Activated T-cell treated with anti-CD3 and anti-CD28 coated beads, Interleukin-2, amount 50 U/mL, for 4 hours (primary cell): ENCODE measurements around the gene SCFD1. TPM values are rescaled to one million over a fixed set of nuclear protein-coding genes. Genes with fewer than 3 reads are reported as not detected.
A peak's percentile ranks its signal among the peaks of the same experiment; 100 is the strongest.
"Not testable (repeated sequence)": the region's sequence is repeated elsewhere in the genome, so short reads cannot be mapped to it uniquely, and the experiment has no call there.

Experiments used
- ATAC-seq, 2 donors: fragments of 200-7000 bp; cut with Tn5 transposase; one replicate each; pipeline ENCODE4 v1.10.0; 2021
- DNase-seq: peaks from one replicate; pipeline ENCODE4 v3.0.0-alpha.2; 2020
- H3K27me3 Mint-ChIP-seq: one replicate; pipeline ENCODE4 v1.8.0; 2021; ENCODE audit warnings: low read depth, mixed read lengths
- H3K36me3 Mint-ChIP-seq: one replicate; pipeline ENCODE4 v1.8.0; 2022; ENCODE audit warnings: mixed read lengths; ENCODE audit not compliant: insufficient read depth
- H3K4me1 Mint-ChIP-seq: one replicate; pipeline ENCODE4 v1.8.0; 2021; ENCODE audit warnings: low read depth, mixed read lengths
- H3K4me3 Mint-ChIP-seq: one replicate; pipeline ENCODE4 v1.8.0; 2021; ENCODE audit warnings: mild to moderate bottlenecking, moderate library complexity, mixed read lengths
- H3K9me3 Mint-ChIP-seq: one replicate; pipeline ENCODE4 v1.8.0; 2021; ENCODE audit warnings: mixed read lengths
- total RNA-seq, 3 donors: library from RNA; stranded (reverse); gene quantifications; one replicate each; pipeline ENCODE4 v1.2.1, GENCODE V29; 2021

The SCFD1 gene, protein sequence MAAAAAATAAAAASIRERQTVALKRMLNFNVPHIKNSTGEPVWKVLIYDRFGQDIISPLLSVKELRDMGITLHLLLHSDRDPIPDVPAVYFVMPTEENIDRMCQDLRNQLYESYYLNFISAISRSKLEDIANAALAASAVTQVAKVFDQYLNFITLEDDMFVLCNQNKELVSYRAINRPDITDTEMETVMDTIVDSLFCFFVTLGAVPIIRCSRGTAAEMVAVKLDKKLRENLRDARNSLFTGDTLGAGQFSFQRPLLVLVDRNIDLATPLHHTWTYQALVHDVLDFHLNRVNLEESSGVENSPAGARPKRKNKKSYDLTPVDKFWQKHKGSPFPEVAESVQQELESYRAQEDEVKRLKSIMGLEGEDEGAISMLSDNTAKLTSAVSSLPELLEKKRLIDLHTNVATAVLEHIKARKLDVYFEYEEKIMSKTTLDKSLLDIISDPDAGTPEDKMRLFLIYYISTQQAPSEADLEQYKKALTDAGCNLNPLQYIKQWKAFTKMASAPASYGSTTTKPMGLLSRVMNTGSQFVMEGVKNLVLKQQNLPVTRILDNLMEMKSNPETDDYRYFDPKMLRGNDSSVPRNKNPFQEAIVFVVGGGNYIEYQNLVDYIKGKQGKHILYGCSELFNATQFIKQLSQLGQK
- 10 to 100 TPM; 65.2 to 76.9 (median 73.5) TPM for total RNA-seq

DNA sequence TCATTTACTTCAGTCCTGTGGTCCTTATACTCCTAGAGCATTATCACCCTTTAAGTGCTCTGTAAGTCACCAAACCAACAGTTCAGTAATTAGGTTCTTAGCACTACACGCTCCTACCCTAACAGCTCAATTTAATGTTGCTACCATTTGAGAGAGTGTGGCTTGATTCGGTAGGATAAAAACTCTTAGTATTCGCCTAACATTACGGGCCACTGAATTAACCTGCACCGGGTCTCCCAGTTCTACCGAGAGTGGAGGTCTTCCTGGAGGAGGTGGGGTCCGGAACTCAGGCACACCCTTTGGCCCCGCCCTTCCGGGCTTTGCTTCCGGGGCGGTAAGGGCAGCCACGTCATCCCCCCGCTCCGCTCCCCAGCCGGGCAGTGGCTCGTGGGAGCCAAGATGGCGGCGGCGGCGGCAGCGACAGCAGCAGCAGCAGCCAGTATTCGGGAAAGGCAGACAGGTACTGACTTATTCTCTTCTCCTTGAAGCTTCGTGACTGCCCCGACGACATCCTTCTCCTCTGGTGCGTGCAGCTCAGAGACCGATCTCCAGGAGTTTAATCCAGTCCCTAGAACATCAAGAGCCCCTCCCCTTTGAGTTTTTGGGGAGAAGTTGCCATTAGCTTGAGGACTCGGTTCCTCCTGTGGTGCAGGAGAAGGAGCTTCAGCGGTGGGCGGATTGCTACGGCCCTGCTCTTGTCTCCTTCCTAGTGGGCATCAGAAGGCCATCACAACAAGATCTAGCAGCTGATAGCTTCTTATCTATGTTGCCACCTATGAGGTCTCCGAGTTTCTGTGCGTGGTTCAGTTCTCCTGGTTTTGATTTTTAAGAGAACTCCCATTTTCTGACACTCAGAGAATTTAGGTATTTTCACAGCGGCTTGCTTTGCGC is at the start of gene SCFD1:
Gene SCFD1, plus strand, starts transcription at position 380 of the 891 bp plus-strand sequence. Its CDS starts 20 bp downstream, at position 400.
- ATAC-seq, result peak; percentile 98 to 99
- peaks cover 6% of the 10 kb centered on the region for H3K36me3 Mint-ChIP-seq
- no peaks in the 10 kb centered on the region for H3K27me3 Mint-ChIP-seq
- H3K4me3 Mint-ChIP-seq, result peak within 1 kb of the TSS; percentile 89
- H3K4me1 Mint-ChIP-seq, result peaks cover 35% of the 10 kb centered on the region
- DNase-seq, result peak; percentile 88
- H3K9me3 Mint-ChIP-seq, result no peaks in the 10 kb centered on the region

DNA sequence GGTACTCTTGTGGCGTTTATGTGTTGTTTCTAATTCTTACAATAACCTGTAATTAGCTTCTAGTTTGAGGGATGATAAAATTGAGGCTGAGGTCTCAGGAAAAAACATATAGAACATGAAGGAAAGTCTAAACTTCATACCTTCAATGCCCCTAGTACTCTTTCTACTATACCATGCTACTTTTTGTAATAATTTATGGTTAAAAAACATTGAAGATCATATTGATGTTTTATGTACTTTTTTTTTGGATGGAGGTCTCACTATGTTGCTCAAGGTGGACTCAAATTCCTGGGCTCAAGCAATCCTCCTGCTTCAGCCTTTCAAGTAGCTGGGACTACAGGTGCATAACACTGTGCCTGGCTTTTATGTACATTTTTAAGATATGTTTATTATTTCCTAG is 49.3 kb upstream of the SCFD1 start:
- Mint-ChIP-seq H3K27me3 (no peaks in the 10 kb centered on the region), H3K4me3 (no peak overlapping the region), H3K36me3 (peaks cover 9% of the 10 kb centered on the region), H3K9me3 (no peaks in the 10 kb centered on the region), H3K4me1 (peaks cover 79% of the 10 kb centered on the region)
- ATAC-seq (no peak), DNase-seq (no peak)

DNA sequence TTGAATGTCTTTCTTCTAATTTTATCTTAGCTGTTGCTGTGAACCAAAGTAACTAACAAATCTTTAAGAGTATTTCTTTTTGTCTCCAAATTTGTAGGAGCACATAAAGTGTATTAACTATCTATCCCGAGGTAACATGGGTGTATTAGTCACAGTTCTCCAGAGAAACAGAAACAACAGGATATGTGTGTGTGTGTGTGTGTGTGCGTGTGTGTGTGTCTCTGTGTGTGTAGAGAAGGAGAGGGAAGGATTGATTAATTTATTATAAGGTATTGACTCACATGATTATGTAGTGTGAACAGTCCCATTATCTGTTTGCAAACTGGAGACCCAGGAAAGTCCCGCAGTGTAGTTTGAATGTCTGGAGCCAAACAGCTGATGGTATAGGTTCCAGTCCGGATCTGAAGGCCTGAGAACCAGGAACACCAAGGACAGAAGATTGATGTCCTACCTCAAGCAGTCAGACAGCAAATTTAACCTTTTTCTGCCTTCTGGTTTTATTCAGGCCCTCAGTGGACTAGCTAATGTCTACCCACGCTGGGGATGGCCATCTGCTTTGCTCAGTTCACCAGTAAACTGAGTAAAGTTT is 48.8 kb upstream of the SCFD1 start:
- Mint-ChIP-seq H3K27me3 (no peaks in the 10 kb centered on the region), H3K4me3 (no peak overlapping the region), H3K9me3 (no peaks in the 10 kb centered on the region), H3K4me1 (peaks cover 79% of the 10 kb centered on the region), H3K36me3 (peaks cover 9% of the 10 kb centered on the region)
- DNase-seq, result no peak
- no peak for ATAC-seq

DNA sequence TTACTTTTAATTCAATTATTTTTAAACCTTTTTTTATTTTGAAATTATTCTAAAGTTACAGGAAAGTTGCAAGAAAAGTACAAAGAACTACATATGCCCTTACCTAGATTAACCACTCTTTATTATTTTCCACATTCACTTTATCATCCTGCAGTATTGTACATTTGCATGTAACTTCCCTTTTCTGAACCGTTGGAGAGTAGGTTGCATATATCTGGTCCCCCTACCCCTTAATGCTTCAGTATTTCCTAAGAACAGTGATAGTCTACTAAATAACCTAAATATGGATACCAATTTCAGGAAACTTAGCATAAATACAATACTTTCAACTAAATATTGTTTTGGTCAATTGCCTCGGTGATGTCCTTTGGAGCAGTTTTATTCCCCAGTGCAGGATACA is 48.2 kb upstream of the SCFD1 start:
- Mint-ChIP-seq H3K9me3 (no peaks in the 10 kb centered on the region), H3K4me3 (no peak overlapping the region), H3K36me3 (peaks cover 9% of the 10 kb centered on the region), H3K27me3 (no peaks in the 10 kb centered on the region), H3K4me1 (peaks cover 81% of the 10 kb centered on the region)
- no peak for ATAC-seq
- no peak for DNase-seq

DNA sequence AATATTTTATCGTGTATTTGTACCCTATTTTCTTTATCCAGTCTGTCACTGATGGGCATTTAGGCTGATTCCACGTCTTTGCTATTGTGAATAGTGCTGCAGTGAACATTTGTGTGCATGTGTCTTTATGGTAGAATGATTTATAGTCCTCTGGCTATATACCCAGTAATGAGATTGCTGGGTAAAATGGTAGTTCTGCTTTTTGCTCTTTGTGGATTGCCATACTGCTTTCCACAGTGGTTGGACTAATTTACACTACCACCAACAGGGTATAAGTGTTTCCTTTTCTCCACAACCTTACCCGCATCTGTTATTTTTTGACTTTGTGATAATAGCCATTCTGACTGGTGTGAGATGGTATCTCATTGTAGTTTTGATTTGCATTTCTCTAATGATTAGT is 47.3 kb upstream of the SCFD1 start:
- not testable (repeated sequence) for ATAC-seq, H3K4me3 Mint-ChIP-seq, H3K36me3 Mint-ChIP-seq, DNase-seq, H3K27me3 Mint-ChIP-seq, H3K9me3 Mint-ChIP-seq
- H3K4me1 Mint-ChIP-seq, result peaks cover 75% of the 10 kb centered on the region

DNA sequence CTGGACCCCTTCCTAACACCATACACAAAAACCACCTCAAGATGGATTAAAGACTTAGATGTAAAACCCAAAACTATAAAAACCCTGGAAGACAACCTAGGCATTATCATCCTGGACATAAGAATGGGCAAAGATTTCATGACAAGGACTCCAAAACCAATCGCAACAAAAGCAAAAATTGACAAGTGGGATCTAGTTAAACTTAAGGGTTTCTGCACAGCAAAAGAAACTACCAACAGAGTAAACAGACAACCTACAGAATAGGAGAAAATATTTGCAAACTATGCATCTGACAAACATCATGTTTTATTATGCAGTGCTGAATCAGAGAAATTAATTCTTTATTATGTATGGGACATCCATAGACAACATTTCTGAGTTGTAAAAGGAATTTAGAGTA is 45.8 kb upstream of the SCFD1 start:
- H3K4me3 Mint-ChIP-seq, H3K27me3 Mint-ChIP-seq, DNase-seq, ATAC-seq, H3K36me3 Mint-ChIP-seq, H3K9me3 Mint-ChIP-seq: not testable (repeated sequence)
- H3K4me1 Mint-ChIP-seq, result peaks cover 59% of the 10 kb centered on the region

DNA sequence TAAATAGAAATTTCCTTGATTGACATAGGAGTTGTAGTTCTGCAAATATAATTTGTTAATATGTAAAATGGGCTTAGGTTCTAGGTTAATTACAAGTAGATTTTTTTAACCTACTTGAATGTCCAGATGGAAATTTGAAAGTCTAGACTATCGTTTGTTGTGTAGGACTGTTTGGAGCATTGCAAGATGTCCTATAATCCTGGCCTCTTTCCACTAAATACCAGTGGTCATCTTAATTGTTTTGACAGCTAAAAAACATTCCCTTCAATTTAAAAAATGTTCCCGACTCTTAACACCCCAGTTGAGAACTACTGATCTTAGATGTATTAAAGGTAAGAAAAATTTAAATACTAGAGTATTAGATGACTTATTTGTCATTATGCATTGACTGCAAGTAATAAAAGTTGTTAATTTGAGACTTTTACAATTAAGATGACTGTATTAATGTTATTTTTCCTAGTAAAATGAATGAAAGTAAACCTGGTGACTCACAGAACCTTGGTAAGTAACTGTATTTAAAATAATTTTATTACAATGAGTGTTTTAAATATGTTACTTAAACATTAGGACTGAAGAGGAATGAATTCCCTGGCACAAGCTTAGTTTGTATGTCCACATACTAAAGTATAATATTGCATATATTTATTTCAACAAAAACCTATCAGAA is 41.4 kb upstream of the SCFD1 start:
- Mint-ChIP-seq H3K4me3 (no peak overlapping the region), H3K4me1 (peaks cover 33% of the 10 kb centered on the region)
- ATAC-seq, result no peak

DNA sequence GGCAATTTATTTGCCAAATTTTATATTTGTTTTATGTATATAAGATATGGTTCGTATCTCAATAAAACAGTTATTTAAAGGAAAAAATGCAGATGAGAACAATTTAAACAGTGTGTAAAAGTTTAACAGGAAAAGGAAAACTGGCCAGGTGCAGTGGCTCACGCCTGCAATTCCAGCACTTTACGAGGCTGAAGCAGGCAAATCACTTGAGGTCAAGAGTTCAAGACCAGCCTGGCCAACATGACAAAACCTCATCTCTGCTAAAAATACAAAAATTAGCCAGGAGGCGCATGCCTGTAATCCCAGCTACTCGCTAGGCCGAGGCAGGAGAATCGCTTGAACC is 40.9 kb upstream of the SCFD1 start:
- Mint-ChIP-seq H3K9me3 (peaks cover 19% of the 10 kb centered on the region), H3K27me3 (no peaks in the 10 kb centered on the region), H3K4me3 (no peak overlapping the region), H3K4me1 (peaks cover 31% of the 10 kb centered on the region), H3K36me3 (peaks cover 40% of the 10 kb centered on the region)
- no peak for ATAC-seq
- DNase-seq, result no peak

More for the DNA sequence above, 41.4 kb upstream of the SCFD1 start:
- DNase-seq, result no peak
- H3K27me3 Mint-ChIP-seq, result no peaks in the 10 kb centered on the region
- H3K36me3 Mint-ChIP-seq, result peaks cover 36% of the 10 kb centered on the region
- H3K9me3 Mint-ChIP-seq, result peaks cover 19% of the 10 kb centered on the region

DNA sequence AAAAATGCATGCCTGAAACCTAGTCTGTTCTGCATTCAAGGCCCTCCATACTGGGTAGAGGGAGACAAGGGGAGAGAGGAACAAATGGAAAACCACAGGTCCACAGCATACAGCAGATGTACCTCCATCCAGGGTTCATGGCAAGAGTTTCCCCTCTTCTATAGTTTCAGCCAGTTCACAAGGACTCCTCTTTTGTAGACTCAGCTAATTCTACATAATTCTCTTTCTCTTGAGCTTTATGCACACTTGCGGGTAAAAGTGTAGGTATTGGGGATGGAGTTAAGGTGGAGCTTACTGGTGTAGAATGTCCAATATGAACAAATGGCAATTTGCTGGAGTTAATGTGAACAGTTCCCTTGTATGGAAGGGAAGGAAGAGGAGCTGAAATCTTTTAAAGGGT is 39.7 kb upstream of the SCFD1 start:
- H3K9me3 Mint-ChIP-seq, result peaks cover 19% of the 10 kb centered on the region

DNA sequence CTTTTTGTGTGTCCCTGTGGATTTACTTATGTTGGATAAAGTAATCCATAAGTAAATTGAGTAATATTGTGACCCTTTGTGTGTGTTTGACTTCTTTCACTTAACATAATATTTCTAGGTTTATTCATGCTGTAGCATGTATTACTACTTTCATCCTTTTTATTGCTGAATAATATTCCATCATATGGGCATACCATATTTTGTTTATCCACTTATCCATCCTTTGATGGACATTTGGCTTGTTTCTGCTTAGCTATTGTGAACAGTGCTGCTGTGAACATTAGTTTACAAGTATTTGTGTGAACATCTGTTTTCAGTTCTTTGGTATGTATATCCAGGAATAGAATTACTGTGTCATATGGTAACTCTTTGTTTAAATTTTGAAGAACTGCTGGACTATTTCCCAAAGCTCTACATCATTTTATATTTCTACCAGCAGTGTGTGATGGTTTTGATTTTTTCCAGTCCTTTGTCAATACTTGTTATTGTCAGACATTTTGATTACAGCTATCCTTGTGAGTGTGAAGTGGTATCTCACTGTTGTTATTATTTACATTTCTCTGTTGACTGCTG is 38.0 kb upstream of the SCFD1 start:
- DNase-seq (no peak), ATAC-seq (no peak)
- Mint-ChIP-seq H3K27me3 (no peaks in the 10 kb centered on the region), H3K36me3 (peaks cover 50% of the 10 kb centered on the region), H3K4me3 (no peak overlapping the region), H3K9me3 (peaks cover 19% of the 10 kb centered on the region), H3K4me1 (peaks cover 17% of the 10 kb centered on the region)

More for the DNA sequence above, 39.7 kb upstream of the SCFD1 start:
- peaks cover 28% of the 10 kb centered on the region for H3K4me1 Mint-ChIP-seq
- ATAC-seq (no peak), DNase-seq (no peak)
- H3K27me3 Mint-ChIP-seq, result no peaks in the 10 kb centered on the region
- H3K4me3 Mint-ChIP-seq, result no peak overlapping the region
- peaks cover 45% of the 10 kb centered on the region for H3K36me3 Mint-ChIP-seq

DNA sequence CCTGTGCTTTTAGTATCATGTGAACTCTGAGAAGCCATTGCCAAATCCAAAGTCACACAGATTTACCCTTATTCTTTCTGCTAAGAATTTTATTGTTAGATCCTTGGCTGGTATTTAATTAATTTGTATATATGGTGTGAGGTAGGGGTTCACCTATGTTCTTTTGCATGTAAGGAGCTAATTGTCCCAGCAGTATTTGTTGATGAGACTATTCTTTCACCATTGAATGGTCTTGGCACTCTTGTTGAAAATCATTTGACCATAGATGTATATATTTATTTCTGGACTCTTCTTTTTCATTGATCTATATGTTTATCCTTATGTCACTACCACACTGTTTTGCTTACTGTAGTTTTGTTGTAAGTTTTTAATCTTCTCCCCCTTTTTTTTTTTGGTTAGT is 36.9 kb upstream of the SCFD1 start:
- Mint-ChIP-seq H3K4me1 (peaks cover 17% of the 10 kb centered on the region), H3K4me3 (no peak overlapping the region), H3K36me3 (peaks cover 57% of the 10 kb centered on the region), H3K9me3 (peaks cover 19% of the 10 kb centered on the region), H3K27me3 (no peaks in the 10 kb centered on the region)
- ATAC-seq (no peak), DNase-seq (no peak)

DNA sequence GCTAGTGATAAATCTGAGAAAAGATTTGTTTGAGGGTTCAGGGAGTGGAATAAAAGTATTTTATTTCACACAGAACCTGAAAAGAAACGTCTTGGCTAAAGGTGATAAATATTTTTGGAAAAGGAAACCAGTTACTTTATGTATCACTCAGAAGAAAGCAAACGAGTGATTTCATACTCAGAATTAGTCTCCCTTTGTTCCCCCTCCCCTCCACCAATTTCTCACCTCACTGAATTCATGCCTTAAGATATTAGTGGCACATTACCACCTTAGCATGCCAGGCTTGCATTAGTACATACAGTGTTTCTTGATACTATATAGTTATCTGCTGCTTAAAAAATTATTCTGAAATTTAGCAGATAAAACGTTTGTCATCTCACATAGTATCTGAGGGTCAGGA is 35.0 kb upstream of the SCFD1 start:
- Mint-ChIP-seq H3K4me1 (peaks cover 14% of the 10 kb centered on the region), H3K4me3 (no peak overlapping the region), H3K27me3 (no peaks in the 10 kb centered on the region), H3K36me3 (peaks cover 64% of the 10 kb centered on the region), H3K9me3 (peaks cover 19% of the 10 kb centered on the region)
- no peak for ATAC-seq
- DNase-seq, result no peak

DNA sequence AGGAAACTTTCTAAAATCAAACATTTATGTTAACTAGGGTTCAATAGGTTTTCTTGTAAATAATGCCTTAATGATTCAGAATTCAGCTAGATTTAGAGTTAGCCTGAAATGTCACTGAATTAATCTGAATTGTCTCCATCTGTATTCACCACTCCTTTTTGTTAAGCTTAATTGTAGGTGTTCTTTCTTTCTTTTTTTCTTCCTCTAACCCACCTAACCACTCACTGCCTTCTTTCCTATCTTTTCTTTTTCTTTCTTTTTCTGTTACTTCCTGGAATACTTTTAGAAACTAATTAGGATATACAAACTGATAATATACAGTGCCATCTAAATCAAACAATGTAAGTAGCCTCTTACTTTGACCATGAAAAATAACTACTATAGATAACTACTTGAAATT is 33.2 kb upstream of the SCFD1 start:
- Mint-ChIP-seq H3K27me3 (no peaks in the 10 kb centered on the region), H3K4me1 (peaks cover 14% of the 10 kb centered on the region), H3K36me3 (peaks cover 55% of the 10 kb centered on the region), H3K4me3 (no peak overlapping the region), H3K9me3 (peaks cover 13% of the 10 kb centered on the region)
- ATAC-seq, result no peak
- DNase-seq, result no peak
